Stimulated activated CD8-positive, alpha-beta memory T cell treated with anti-CD3 and anti-CD28 coated beads, Interleukin-15, amount 100 ng/mL, for 24 hours (primary cell): Measurements from ENCODE around the gene PCLO.
"Not testable (repeated sequence)": the region's sequence is repeated elsewhere in the genome, so short reads cannot be mapped to it uniquely, and the experiment has no call there.

Experiments
- DNase-seq: peaks from one replicate; pipeline ENCODE4 v3.0.0-alpha.2; 2020; ENCODE audit warnings: low read depth

Gene PCLO

GRCh38 chr7:82732677-82733076, 430.0 kb downstream of the PCLO start:
- DNase-seq, result no peak

GRCh38 chr7:82729172-82730030, 433.3 kb downstream of the PCLO start:
- DNase-seq, result no peak

DNA sequence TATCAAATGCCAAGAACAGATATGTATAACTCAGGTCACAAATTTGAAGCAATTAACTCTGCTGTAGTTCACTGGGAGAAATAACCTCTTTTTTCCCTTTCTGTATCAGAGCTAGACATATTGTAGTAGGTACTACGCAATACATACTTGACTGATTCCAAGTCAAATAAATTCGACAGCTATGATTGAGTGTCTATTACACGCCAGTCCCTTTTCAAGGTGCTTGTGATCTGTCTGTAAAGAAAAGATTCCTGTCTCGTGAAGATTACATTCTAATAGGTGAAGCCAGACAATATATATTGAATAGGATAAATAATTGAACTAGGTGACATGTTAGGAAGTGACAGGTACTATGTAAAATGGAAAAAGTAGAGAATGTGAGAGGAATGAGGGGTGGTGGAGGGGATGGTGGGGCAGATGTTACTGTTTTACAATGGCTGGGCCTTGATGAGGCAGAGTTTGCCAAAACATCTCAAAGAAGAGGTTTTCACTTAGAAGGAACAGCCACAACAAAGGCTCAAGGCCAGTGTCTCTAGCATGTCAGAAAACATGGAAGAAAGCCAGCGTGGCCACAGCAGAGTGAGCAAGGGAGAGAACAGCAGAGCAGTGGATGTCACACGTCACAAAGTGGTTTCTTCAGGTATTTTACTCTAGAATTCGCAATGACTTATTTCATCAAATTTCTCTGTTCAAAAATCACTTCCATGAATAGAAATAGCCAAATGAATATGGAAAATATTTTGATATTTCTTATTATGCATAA, 436.5 kb downstream of the PCLO start:
- DNase-seq, result no peak

GRCh38 chr7:82723411-82723810, 439.3 kb downstream of the PCLO start:
- no peak for DNase-seq

DNA sequence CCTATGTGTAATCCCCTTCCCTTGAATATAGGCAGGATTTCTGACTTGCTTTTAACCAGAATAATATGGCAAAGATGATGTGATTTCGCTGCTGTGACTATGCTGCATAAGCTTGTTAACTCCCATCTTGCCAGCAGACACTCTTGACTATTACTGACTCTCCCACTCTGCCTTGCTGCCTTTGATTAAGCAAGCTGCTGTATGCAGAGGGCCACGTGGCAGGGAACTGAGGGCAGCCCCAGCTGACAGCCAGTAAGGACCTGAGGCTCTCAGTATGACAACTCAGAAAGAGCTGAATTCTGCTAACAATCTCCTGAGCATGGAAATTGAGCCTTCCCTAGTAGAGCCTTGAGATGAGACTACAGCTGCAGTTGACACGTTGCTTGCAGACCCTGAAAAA, 439.7 kb downstream of the PCLO start:
- no peak for DNase-seq

- DNase-seq, result no peak
These were observed 447.3 kb downstream of the PCLO start for GRCh38 chr7:82715344-82715743.

DNA sequence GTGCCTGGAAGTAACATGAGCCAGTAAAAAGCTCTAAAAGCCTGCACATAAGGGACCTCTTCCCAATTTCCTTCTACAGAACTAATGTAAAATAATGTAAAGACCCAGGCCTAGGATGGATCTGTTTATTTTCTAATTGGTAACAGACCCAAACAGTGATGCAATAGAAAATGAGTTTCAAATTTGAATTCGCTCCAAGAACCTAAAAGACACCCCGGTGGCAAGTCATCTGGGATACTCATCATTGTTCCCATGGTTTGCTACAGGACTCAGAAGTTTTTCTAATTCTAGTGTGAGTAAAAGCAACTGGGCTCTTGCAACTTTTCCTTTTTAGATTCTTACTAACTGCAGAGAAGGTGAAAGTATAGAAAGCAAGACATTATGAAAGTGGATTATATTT, 447.8 kb downstream of the PCLO start:
- no peak for DNase-seq

GRCh38 chr7:82713506-82713905, 449.2 kb downstream of the PCLO start:
- DNase-seq, result no peak

DNA sequence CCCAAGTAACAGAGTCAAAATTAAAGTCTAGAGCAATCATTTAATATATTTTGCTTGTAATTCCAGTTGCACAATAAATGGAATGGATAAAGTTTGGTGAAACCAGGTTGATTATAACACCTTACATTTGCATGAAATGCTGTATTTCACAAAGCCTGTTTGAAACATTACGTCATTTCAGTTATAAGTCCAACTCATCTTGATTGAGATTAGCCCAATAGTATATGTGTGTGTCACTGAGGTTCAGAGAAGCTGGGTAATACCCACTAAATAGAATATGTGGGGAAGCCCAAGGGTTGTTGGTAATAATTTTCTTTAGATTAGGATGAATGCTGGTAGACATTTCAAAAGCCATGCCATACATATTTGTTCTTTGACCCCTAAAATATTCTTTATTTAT, 456.3 kb downstream of the PCLO start:
- DNase-seq, result not testable (repeated sequence)

- no peak for DNase-seq
These were observed 457.0 kb downstream of the PCLO start for GRCh38 chr7:82705517-82706260.

DNA sequence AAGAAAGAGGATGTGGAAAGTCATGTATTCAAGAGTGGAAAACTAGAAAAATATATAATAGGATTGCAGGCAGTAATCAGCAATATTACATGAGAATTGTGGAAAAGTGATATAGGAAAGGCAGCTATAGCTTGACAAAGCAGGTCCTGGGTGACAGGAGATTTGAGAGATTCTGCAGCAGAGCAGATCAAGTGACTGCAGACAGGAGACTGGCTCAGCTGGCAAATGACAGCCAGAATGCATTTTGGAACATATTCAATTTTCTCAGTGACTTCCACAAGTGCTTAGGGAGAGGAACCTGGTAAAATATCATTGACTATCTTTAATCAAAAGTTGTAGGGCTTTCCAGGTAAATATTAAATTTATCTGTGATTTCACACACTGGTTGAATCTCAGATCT, 458.6 kb downstream of the PCLO start:
- no peak for DNase-seq
